GM18868 (cell line): Measurements from ENCODE around the gene CHST11.
"Not testable (repeated sequence)": the region's sequence is repeated elsewhere in the genome, so short reads cannot be mapped to it uniquely, and the experiment has no call there.

Experiments used
- ATAC-seq: cut with Tn5 transposase; IDR thresholded peaks from one replicate; pipeline ENCODE4 v1.9.1; 2021; ENCODE audit warnings: mild to moderate bottlenecking, moderate library complexity; ENCODE audit not compliant: unreplicated experiment

Gene CHST11

DNA sequence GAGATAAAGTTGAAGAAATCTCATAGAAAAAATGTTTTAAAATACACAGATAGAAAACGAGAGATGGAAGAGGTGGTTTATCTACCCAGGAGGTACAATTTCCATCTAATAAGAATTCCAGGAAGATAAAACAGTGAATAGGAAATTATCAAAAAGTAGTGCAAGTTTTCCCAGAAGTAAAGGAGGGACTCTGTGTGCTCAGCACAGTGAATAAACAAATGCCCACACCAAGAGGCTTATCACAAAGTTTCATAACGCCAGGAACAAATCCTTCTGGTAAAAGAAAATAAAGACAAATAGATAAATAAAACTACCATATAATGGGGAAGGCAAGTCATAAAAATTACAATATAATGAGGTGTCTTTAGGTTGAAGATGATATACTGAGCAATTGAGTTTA lies 322.4 kb downstream of the CHST11 start:
- ATAC-seq, result no peak

DNA sequence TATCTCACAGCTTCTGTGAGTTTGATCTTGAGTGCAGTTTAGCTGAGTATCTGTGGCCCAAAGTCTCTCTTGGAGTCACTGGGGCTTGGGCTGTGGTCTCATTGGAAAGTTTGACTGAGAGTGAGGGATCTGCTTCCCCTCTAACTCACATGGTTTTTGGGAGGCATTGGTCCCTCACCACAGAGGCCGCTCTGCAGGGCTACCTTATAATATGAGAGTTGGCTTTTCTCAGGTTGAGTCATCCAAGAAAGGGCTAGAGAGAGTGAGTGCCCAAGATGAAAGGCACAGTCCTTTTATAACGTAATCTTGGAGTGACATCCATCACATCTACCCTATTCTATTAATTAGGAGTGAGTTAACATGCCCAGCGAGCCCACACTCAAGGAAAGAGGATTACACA lies 325.5 kb downstream of the CHST11 start:
- ATAC-seq, result no peak

DNA sequence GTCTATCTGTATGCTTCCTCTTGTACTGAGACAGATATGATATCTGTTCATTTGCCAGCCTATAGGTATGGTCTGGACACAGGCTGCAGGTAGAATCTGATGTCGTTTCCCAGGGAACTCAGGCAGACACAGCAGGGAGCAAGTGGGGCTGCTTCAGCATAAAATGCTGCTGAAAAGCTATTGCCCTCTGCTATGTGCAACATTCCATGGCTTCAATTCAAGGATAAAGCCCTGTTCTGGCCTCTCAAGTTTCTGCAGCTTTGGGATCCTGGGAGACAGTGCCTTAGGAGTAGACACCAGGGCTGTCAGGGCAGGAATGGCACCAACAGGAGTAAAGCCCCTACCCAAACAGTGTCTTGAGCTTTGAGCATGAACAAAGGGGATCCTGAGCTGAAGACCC lies 327.8 kb downstream of the CHST11 start:
- no peak for ATAC-seq

DNA sequence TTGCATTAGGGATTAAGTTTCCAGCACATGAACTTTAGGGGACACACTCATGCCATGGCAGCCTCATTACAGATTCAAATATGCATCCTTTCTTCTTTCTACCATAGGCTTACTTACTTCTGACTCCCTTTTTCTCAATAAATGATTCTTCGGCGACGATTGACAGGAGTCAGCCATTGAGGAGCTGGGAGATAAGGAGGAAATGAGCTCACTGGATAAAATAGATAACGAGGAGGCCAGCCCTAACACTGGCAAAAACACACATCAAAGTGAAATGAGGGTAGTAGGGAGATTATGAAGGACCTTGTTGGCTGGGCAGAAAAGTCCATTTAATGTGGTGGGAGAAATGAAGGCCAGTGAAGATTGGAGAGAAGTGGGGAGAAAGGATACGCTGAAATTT lies 329.1 kb downstream of the CHST11 start:
- ATAC-seq, result no peak

DNA sequence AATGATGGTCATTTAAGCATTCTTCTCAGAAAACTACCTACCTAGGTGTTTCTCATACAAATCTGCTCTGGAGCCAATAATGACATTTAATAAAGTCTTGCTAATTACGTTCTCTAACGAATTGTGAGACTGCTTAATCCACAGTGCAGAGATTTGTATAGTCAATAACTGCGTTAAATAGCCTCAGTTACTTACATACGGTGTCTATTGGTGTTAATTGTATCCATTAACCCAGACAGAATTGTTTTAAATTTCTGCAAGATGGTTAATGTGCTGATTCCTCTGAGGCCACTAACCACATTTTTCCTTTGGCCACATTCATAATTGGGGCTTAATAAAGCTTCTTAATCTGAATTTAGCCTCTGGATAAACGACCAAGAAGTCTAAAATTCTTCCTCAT lies 329.6 kb downstream of the CHST11 start:
- no peak for ATAC-seq

DNA sequence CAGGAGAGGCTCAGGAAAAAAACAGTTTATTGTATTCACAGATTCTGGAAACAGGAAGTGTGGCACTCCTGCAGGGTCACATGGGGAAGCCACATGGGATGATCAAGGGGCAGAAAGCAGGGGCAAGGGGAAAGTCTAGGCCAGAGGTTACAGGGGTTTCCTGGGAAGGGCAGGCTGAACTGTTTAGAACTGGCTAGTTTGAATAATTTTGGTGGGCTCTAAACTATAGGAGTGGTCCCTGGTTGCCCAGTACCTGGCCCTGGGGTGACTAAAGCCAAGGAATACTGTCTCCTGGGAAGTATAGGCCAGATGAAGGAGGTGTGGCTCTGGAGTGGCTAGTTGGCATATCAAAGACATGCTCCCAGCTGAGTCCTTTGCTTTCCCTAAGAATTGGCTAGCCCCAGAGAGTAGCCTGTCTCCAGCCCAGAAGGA lies 332.1 kb downstream of the CHST11 start:
- ATAC-seq, result no peak

DNA sequence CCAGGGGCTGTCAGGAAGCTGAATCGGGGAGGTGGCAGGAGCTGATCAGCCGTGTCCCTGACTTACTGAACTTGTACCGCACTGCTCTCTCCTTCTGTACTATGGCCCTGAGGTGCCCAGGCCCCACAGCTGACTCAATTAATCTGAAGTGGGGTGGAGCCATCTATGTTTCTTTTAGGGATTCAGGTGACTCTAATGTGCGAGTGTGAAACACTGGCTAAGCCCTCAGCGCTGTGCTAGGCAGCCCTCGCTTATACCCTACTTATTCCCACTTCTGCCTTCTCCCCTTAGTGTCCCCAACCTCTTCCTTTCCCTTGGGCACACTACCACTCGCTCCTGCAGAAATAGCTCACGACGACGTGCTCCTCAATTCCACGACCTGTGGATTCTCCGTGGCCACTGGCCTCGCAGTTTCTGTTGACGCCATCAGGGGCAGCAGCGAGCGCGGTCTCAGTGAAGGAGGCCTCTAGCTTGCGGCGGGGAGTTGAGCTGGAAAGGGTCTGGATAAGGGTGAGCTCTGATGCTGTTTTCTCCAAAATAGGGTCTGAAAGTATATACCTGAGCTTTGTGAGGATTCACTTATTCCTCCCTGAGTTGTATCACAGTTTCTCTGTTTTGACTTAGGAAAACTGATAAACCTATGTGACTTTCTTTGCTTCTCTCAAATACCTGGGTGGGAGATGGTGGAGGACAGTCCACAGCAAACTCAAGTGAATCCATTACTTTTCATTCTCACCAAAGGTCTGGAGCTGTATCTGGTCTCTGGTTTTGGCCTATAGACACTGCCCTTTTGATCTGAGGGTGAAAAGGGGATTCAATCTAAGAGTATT lies 333.8 kb downstream of the CHST11 start:
- ATAC-seq, result peak; percentile 71

DNA sequence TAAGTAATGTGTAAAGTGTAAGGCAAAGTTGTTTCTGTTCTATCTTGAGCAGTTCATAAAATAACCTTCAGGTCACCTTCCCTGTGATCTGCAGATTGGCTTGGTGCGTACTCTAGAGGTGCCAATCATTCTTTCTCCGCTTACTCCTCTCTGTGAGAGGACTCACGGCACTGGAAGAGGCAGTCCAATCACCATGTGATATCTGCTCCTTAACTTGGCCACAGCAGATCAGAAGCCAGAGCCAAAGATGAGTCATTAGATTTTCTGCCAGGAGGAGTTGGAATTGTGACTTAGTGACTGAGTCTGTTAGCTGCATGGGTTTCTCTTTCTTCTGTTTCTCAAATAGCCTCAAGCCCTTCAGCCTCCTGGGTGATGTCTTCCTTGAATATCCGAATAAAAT lies 335.8 kb downstream of the CHST11 start:
- ATAC-seq, result no peak

DNA sequence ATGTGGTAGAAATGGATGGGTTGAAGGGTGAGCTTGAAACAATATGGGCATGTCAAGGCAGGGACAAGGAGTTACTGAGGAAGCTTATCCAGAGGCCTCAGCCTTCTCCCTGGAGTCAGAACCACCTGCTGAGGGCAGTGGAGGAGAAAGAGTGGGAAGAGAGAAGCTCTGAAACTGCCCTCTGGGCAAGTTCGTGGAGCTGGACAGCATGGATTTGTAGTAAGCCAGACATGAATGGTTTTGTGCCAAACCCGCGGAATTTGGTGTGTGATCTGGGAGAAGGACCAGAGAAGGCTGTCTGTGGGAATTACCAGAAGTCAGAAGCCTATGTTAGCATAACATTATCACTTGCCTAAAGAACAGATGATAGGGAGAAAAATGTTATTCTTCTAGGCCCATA lies 336.5 kb downstream of the CHST11 start:
- no peak for ATAC-seq

DNA sequence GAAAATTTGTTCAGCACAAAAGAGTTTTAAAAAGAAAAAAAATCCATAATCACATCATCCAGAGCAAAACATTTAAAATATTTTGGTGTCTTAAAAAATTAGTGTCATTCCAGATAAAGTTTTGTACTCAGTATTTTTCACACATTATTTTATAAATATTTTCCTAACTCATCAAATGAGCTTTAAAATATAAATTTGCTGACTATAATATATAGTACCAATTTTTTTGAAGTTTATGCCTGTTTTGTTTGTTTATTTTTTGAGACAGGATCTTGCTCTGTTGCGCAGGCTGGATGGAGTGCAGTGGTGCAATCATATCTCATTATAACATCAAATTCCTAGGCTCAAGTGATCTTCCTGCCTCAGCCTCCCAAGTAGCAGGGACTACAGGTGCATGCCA lies 337.2 kb downstream of the CHST11 start:
- no peak for ATAC-seq

DNA sequence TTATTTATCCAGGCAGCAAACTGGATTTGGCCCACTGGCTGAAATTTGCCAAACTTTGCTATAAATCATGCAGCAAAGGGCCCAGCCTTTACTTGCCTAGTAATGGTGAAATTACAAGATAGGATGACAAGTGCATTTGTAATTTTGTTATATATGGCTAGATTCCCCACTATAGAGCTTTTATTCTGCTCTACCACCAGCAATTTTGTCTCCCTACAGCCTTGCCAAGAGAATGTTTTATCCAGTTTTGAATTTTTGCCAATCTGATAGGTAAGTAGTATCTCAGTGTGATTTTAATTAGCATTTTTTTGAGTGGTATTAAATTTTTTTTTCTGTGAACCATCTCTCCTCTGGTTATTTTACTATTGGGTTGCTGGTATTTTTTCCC lies 339.7 kb downstream of the CHST11 start:
- no peak for ATAC-seq

DNA sequence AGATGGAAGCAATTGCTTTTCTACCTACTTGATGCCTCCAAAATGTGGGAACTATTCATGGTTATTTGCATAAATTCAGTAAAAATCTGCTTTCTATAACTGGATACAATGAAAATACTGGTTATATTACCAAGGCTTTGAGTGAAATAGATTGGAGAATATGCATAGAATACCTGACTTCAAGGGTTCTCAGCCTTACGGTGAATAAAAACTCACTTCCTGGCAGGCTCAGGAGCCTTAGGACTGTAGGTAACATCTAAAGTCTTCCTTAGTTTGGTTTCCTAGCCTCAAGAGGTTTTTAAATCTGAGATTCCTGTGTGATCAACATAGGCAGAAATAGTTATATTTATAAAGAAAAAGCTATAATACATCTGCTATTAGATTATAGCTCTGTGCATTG lies 342.7 kb downstream of the CHST11 start:
- no peak for ATAC-seq

DNA sequence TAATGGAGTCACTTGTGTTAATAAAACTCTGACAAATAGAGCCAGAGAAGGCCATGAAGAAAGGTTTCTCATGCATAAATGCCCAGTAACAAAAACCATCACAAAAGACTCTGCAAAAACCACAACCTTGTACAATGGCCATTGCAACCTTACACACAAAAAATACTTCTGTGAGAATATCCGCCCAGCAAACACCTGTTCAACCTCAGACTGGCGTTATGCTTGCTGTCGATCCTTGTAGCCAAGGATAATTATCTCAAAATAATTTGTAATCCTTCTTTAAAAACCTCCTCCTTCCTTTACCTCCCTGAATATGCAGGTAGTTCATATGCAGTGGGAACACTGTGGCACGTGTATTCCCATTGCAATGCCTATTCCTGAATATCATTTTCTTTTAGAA lies 344.3 kb downstream of the CHST11 start:
- no peak for ATAC-seq

DNA sequence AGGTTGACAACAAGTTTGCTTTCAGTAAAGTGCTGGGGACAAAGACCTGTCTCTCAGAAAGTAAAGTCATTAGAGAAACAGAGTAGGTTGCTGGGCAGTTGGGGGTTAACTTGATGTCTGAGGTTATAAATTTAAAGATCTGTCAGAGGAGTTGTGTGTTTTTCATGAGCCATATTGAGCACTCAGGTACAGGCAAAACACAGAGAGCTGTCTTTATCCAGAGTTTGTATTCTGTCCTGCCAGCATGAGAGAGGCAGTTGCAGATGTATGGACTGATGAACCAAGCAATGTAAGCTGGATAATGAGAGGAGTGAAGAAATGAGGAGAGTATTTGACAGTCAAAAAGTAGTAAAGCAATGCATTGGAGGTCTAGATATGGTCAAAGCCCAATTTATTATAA lies 344.7 kb downstream of the CHST11 start:
- no peak for ATAC-seq

DNA sequence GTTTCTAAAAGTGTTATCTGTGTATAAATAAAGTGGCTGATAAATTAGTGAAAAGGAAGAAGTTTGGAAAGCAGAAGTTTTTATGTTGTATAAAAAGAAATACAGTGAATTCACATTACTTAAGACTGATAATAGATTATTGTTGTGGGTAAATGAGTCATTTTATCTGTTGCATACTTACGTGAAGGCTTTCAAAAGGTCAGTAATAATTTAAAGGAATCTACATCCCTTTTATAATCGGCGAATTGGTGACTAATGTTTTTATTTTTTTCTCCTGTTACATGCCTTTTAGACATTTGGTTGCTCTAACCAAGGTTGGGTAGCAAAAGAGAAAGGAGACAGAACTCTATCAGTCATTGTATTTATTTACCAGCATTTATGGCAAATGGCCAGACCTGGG lies 345.5 kb downstream of the CHST11 start:
- no peak for ATAC-seq

DNA sequence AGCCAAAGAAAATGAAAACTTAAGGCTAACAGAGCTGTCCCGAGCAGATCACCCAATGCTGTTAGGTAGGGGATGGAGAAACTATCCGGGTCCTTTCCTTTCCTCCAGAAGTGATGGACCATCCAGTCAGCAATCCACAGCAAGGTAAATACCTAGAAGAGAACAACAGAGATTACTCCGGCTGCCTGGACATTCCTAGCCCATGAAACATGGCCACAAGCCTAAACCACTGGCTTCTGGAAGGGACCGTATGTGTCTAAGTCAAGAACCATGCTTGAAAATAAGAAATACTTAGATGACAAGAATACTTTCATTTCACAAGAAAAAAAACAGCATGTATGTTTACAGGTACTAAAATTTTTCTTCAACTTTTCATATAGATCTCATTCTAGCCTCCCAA lies 348.4 kb downstream of the CHST11 start:
- no peak for ATAC-seq

DNA sequence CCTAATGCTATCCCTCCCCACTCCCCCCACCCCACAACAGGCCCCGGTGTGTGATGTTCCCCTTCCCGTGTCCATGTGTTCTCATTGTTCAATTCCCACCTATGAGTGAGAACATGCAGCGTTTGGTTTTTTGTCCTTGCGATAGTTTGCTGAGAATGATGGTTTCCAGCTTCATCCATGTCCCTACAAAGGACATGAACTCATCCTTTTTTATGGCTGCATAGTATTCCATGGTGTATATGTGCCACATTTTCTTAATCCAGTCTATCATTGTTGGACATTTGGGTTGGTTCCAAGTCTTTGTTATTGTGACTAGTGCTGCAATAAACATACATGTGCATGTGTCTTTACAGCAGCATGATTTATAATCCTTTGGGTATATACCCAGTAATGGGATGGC lies 349.4 kb downstream of the CHST11 start:
- ATAC-seq, result not testable (repeated sequence)

DNA sequence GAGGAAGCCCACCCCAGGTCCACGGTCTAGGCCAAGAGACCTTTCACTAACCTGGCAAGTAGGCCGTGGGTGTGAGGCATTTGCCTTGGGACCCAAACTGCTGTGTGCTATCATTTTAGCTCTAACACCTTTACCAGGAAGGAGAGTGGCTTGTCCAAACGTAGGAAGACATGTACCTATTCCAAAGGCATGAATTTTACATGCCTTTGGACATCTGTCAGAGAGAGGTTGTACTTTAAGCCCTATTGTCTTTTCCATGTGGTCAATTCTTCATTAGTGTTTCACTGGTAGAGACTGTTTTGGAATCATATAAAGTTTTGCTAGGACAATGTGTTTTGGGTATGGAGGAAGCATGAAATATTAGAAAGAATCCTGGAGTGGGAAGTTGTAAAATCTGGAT lies 352.5 kb downstream of the CHST11 start:
- no peak for ATAC-seq

DNA sequence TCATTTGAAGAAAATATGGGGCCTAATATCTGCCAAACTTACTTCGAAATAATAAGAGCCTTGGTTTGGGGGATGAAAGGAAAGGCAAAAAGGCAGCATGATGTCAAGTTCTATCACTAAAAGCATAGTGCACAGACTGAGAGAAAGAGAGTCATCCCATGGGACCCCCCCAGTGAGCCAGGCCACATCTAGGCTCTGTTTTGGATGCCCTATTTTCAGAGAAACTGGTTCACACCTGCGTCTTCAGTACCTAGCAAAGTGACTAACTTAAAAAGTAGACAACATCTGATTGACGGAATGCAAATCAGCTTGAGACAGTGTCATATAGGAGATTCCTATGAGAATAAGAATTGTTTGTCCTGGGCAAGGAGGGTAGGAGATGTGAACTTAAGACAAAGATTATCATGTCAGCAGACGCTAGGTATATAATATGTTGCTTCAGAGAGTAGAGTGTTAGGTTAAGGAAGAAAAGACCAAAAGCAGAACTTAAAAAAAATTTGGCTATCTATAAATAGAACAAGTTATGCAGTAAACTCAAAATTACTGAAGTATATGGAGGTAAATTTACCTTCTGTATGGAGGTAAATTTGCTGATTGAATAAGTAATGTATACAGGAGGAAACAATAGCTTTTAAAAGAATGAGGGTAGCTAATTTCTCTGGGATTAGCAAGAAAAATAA lies 353.1 kb downstream of the CHST11 start:
- ATAC-seq, result no peak
